ENCODE results near the gene QRICH1.
A peak's percentile ranks its signal among the peaks of the same experiment; 100 is the strongest.
"Not testable (repeated sequence)": the region's sequence is repeated elsewhere in the genome, so short reads cannot be mapped to it uniquely, and the experiment has no call there.

The QRICH1 gene

GRCh38 chr3:49012441-49013017, 81.3 kb downstream of the QRICH1 start:
- POLR2A ChIA-PET, result interaction anchor here (0.6 to 4.0 kb wide), 6 partner anchors 9 to 108 kb away, joined by 3 to 21 read pairs (median 6); partner anchors contain the start of genes IMPDH2, NDUFAF3, QRICH1 and USP19
- no peak for TF ChIP-seq BHLHE40 (IDR thresholded peaks at IDR 0.05; ENCODE audit: borderline replicate concordance)
- TF ChIP-seq FOXA1 (IDR thresholded peaks at IDR 0.05), result no peak
- no peak for TF ChIP-seq ARNT (IDR thresholded peaks at IDR 0.05)
- TF ChIP-seq TARDBP (IDR thresholded peaks at IDR 0.05), result no peak
- CTCF ChIA-PET, result interaction anchor here (0.5 to 2.5 kb wide), 3 partner anchors 22 to 35 kb away, joined by 4 to 18 read pairs (median 5); no protein-coding TSS in a partner anchor
- DNase-seq (ENCODE audit: extremely low spot score), result no peak

- ChIA-PET CTCF (interaction anchor here (0.6 to 1.7 kb wide), 2 partner anchors 12 to 76 kb away, joined by 5 to 15 read pairs; partner anchors contain the start of gene NDUFAF3), POLR2A (interaction anchor here (3.6 to 6.7 kb wide), 2 partner anchors 11 to 20 kb away, joined by 35 to 204 read pairs; partner anchors contain the start of genes DALRD3, IMPDH2 and NDUFAF3)
- DNase-seq (ENCODE audit: extremely low spot score), result no peak
- TF ChIP-seq ZNF384 (IDR thresholded peaks at IDR 0.05), result no peak
- TF ChIP-seq L3MBTL2 (conservative IDR thresholded peaks at IDR 0.05), result no peak
These were observed 84.5 kb downstream of the QRICH1 start for GRCh38 chr3:49009396-49009795.

GRCh38 chr3:49008627-49009026, 85.2 kb downstream of the QRICH1 start:
- not testable (repeated sequence) for DNase-seq (ENCODE audit: extremely low spot score)
- ChIA-PET POLR2A (interaction anchor here (0.9 to 6.7 kb wide), 4 partner anchors 11 to 21 kb away, joined by 4 to 204 read pairs (median 44); partner anchors contain the start of genes DALRD3, IMPDH2 and NDUFAF3), CTCF (interaction anchor here (1.7 to 2.3 kb wide), 2 partner anchors 13 to 21 kb away, joined by 7 to 15 read pairs; partner anchors contain the start of gene NDUFAF3)

GRCh38 chr3:49007771-49008528, 85.9 kb downstream of the QRICH1 start:
- POLR2A ChIA-PET, result interaction anchor here (0.5 to 6.7 kb wide), 20 partner anchors 11 to 455 kb away, joined by 3 to 204 read pairs (median 8); partner anchors contain the start of genes ARIH2, CELSR3, DALRD3 and IMPDH2

GRCh38 chr3:49007068-49007770, 86.7 kb downstream of the QRICH1 start, which contains the start of gene WDR6:
TSS of gene WDR6 (plus strand) at chr3:49007391. CDS start at chr3:49007432, 41 bp downstream.
- CTCF ChIA-PET, result interaction anchor here (0.7 to 2.3 kb wide), 6 partner anchors 10 to 87 kb away, joined by 4 to 8 read pairs (median 7); partner anchors contain the start of genes NDUFAF3, P4HTM and QRICH1
- POLR2A ChIA-PET, result interaction anchor here (0.6 to 6.7 kb wide), 37 partner anchors 10 to 518 kb away, joined by 3 to 204 read pairs (median 4); partner anchors contain the start of genes ARIH2, CELSR3, DALRD3 and IMPDH2
- peak; percentile 97 for DNase-seq (ENCODE audit: extremely low spot score)
- TF ChIP-seq ARNT (IDR thresholded peaks at IDR 0.05) (no peak), SP1 (IDR thresholded peaks at IDR 0.05) (no peak), SUZ12 (IDR thresholded peaks at IDR 0.05) (no peak), L3MBTL2 (conservative IDR thresholded peaks at IDR 0.05) (peak; percentile 99), TARDBP (IDR thresholded peaks at IDR 0.05) (no peak), ELF4 (IDR thresholded peaks at IDR 0.05) (peak; percentile 33; the same call in 1 of the 2 replicates), FOXM1 (IDR thresholded peaks at IDR 0.05; ENCODE audit: borderline replicate concordance) (no peak), FOXK2 (IDR thresholded peaks at IDR 0.05) (no peak), HDGF (IDR thresholded peaks at IDR 0.05; ENCODE audit: borderline replicate concordance) (no peak), BHLHE40 (IDR thresholded peaks at IDR 0.05; ENCODE audit: borderline replicate concordance) (no peak), CTBP1 (IDR thresholded peaks at IDR 0.05; ENCODE audit: borderline replicate concordance) (no peak), NFRKB (IDR thresholded peaks at IDR 0.05) (no peak), PKNOX1 (IDR thresholded peaks at IDR 0.05) (peak; percentile 97), FOXA1 (IDR thresholded peaks at IDR 0.05) (no peak)

More at GRCh38 chr3:49007771-49008528, 85.9 kb downstream of the QRICH1 start:
- TF ChIP-seq PKNOX1 (IDR thresholded peaks at IDR 0.05) (no peak), SP1 (IDR thresholded peaks at IDR 0.05) (no peak), ZNF384 (IDR thresholded peaks at IDR 0.05) (no peak), HDGF (IDR thresholded peaks at IDR 0.05; ENCODE audit: borderline replicate concordance) (no peak), NFRKB (IDR thresholded peaks at IDR 0.05) (no peak), FOXM1 (IDR thresholded peaks at IDR 0.05; ENCODE audit: borderline replicate concordance) (no peak), ELF4 (IDR thresholded peaks at IDR 0.05) (no peak), FOXK2 (IDR thresholded peaks at IDR 0.05) (no peak), CTBP1 (IDR thresholded peaks at IDR 0.05; ENCODE audit: borderline replicate concordance) (no peak), BHLHE40 (IDR thresholded peaks at IDR 0.05; ENCODE audit: borderline replicate concordance) (no peak), LEF1 (IDR thresholded peaks at IDR 0.05; ENCODE audit: borderline replicate concordance) (no peak)
- CTCF ChIA-PET, result interaction anchor here (0.7 to 2.3 kb wide), 4 partner anchors 12 to 86 kb away, joined by 6 to 8 read pairs (median 8); partner anchors contain the start of genes NDUFAF3 and QRICH1
- peak; percentile 84 for DNase-seq (ENCODE audit: extremely low spot score)

GRCh38 chr3:49006408-49007067, 87.3 kb downstream of the QRICH1 start:
- POLR2A ChIA-PET, result interaction anchor here (0.6 to 6.7 kb wide), 37 partner anchors 9 to 518 kb away, joined by 3 to 204 read pairs (median 4); partner anchors contain the start of genes ARIH2, DALRD3, IMPDH2 and IP6K2
- CTCF ChIA-PET, result interaction anchor here (0.9 to 2.3 kb wide), 5 partner anchors 10 to 19 kb away, joined by 4 to 8 read pairs (median 7); partner anchors contain the start of genes NDUFAF3 and P4HTM
- DNase-seq (ENCODE audit: extremely low spot score), result no peak
- TF ChIP-seq LEF1 (IDR thresholded peaks at IDR 0.05; ENCODE audit: borderline replicate concordance) (no peak), SUZ12 (IDR thresholded peaks at IDR 0.05) (no peak), HDGF (IDR thresholded peaks at IDR 0.05; ENCODE audit: borderline replicate concordance) (0 out of 2 replicates have a peak, but pooled peaks have one; percentile 13), FOXA1 (IDR thresholded peaks at IDR 0.05) (no peak), SP1 (IDR thresholded peaks at IDR 0.05) (no peak)
